H54 (cell line): Measurements from ENCODE around the gene APBA2.

ENCODE experiments used
- DNase-seq: peaks from one replicate; pipeline ENCODE4 v3.0.0; 2011; ENCODE audit warnings: low spot score, mixed read lengths; ENCODE audit not compliant: insufficient read length
- FAIRE-seq: peaks from 3 replicates; lab custom pipeline; 2011; peaks lifted over from hg19 to GRCh38; lab: Jason Lieb, UNC
- POLR2A ChIP-seq: IDR thresholded peaks from 2 replicates; pipeline ENCODE4 v1.6.1; 2011; ENCODE audit warnings: low read depth, mild to moderate bottlenecking, low read length

The APBA2 gene

GRCh38 chr15:29054171-29055045, 168.6 kb downstream of the APBA2 start:
- TF ChIP-seq POLR2A, result no peak
- FAIRE-seq (no peak), DNase-seq (no peak)

GRCh38 chr15:29055876-29056275, 170.1 kb downstream of the APBA2 start:
- no peak for TF ChIP-seq POLR2A
- DNase-seq (no peak), FAIRE-seq (no peak)

GRCh38 chr15:29056839-29057450, 171.2 kb downstream of the APBA2 start:
- TF ChIP-seq POLR2A, result no peak
- FAIRE-seq, result no peak

GRCh38 chr15:29057856-29058255, 172.1 kb downstream of the APBA2 start:
- no peak for TF ChIP-seq POLR2A
- DNase-seq (no peak), FAIRE-seq (no peak)

More at GRCh38 chr15:29056839-29057450, 171.2 kb downstream of the APBA2 start:
- no peak for DNase-seq

GRCh38 chr15:29058903-29059539, 173.2 kb downstream of the APBA2 start:
- no peak for DNase-seq
- TF ChIP-seq POLR2A, result no peak
- FAIRE-seq, result no peak

- DNase-seq (no peak), FAIRE-seq (no peak)
- no peak for TF ChIP-seq POLR2A
Observed at GRCh38 chr15:29059871-29060640, 174.3 kb downstream of the APBA2 start.

GRCh38 chr15:29061746-29062145, 176.0 kb downstream of the APBA2 start:
- no peak for FAIRE-seq
- TF ChIP-seq POLR2A, result no peak
- no peak for DNase-seq

- TF ChIP-seq POLR2A, result no peak
- FAIRE-seq (no peak), DNase-seq (no peak)
Observed at GRCh38 chr15:29062179-29062591, 176.4 kb downstream of the APBA2 start.

- DNase-seq (no peak), FAIRE-seq (no peak)
- no peak for TF ChIP-seq POLR2A
Observed at GRCh38 chr15:29062626-29063025, 176.9 kb downstream of the APBA2 start.

- TF ChIP-seq POLR2A, result no peak
- FAIRE-seq (no peak), DNase-seq (no peak)
Observed at GRCh38 chr15:29063646-29064045, 177.9 kb downstream of the APBA2 start.

GRCh38 chr15:29064290-29064689, 178.5 kb downstream of the APBA2 start:
- no peak for TF ChIP-seq POLR2A
- no peak for DNase-seq

GRCh38 chr15:29064731-29065130, 179.0 kb downstream of the APBA2 start:
- no peak for DNase-seq
- FAIRE-seq, result no peak
- TF ChIP-seq POLR2A, result no peak

More at GRCh38 chr15:29064290-29064689, 178.5 kb downstream of the APBA2 start:
- FAIRE-seq, result no peak

- no peak for TF ChIP-seq POLR2A
- DNase-seq (no peak), FAIRE-seq (no peak)
Observed at GRCh38 chr15:29065571-29065970, 179.8 kb downstream of the APBA2 start.

- no peak for TF ChIP-seq POLR2A
- DNase-seq (no peak), FAIRE-seq (no peak)
Observed at GRCh38 chr15:29066310-29066709, 180.5 kb downstream of the APBA2 start.
